CD1c-positive myeloid dendritic cell (primary cell): ENCODE results near the gene DNAJC7.

Experiments used
- DNase-seq: peaks from one replicate; pipeline ENCODE4 v3.0.0-alpha.2; 2016; ENCODE audit errors: extremely low spot score

Gene DNAJC7, protein sequence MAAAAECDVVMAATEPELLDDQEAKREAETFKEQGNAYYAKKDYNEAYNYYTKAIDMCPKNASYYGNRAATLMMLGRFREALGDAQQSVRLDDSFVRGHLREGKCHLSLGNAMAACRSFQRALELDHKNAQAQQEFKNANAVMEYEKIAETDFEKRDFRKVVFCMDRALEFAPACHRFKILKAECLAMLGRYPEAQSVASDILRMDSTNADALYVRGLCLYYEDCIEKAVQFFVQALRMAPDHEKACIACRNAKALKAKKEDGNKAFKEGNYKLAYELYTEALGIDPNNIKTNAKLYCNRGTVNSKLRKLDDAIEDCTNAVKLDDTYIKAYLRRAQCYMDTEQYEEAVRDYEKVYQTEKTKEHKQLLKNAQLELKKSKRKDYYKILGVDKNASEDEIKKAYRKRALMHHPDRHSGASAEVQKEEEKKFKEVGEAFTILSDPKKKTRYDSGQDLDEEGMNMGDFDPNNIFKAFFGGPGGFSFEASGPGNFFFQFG

DNA sequence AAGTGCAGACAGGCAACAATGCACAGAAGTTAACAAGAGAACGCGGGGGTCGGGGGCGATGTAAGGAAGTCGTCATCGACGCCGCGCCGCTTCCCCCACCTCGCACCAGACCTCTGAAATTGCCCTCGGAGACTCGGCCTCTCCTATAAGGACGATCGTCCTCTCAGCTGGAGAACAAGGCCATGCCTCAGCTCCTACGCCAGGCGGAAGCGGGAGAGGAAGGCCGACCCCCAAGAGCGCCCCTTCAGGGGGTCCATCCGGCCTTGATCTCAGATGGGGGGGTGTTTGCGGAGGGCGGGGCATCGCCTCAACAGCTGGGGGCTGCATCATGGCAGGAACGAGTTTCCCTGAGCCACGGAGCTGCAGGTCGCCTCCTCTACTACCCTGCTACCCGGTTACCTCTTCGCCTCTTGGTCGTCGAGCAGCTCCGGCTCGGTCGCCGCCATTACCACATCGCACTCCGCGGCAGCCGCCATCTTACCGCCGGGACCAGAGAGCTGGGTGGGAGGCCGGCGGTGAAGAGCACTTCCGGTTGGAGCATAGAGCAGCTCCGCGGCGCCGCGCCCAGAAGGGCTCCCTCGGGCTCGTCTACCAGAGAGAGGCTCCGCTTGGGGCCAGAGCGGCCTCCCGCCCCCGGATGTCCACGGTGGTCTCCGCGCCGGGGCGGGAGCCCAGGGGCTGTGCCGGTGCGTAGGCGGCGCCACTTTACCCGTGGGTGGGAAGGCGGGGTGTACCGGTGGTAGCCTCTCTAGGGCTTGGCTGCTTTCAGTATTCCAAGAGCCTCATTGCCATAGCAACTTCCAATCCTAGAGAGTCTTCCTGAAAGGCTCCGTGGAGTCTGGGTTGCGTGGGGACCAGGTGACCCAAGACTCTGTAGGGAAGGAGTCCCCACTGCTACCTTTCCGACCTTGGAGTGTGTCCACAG lies at the start of gene DNAJC7:
Gene DNAJC7 (minus strand): TSS at position 499 of the 925 bp plus-strand sequence. CDS start 23 bp downstream, at position 476.
- peak; percentile 92 for DNase-seq

DNA sequence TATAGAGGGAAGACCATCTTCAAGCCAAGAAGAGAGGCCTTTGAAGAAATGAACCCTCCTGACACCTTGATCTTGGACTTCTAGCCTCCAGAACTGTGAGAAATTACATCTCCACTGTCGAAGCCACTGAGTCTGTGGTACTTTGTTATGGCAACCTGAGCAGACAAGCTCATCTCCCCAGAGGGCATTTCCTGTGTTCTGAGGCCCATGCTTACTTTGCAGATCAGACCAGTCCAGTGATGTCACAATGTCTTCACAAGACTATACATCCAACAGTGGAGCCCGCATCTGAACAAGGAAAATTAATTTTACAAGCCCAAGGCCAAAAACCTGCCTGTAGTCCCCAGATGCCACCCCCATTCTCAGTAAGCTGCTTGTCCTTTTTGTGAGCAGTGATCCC lies 48.0 kb upstream of the DNAJC7 start:
- no peak for DNase-seq

DNA sequence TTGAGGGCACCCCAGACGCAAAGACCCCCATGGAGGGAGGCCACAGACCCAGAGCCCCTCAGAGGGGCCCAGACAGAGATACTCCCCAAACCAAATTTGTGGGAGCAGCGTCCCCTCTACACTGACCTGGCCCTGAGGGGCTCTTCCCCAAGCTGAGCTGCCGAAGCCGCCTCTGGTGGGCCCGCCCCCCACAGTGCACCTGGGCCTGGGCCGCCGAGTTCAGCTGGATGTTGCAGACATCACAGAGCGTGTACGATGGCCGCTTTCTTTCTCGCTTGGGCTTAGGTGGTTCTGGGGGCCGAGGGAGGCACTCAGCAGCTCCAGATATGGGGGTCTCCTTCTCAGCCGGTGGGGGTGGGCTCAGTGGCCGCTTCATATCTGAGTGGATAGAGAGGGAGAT lies 45.4 kb upstream of the DNAJC7 start:
- no peak for DNase-seq

DNA sequence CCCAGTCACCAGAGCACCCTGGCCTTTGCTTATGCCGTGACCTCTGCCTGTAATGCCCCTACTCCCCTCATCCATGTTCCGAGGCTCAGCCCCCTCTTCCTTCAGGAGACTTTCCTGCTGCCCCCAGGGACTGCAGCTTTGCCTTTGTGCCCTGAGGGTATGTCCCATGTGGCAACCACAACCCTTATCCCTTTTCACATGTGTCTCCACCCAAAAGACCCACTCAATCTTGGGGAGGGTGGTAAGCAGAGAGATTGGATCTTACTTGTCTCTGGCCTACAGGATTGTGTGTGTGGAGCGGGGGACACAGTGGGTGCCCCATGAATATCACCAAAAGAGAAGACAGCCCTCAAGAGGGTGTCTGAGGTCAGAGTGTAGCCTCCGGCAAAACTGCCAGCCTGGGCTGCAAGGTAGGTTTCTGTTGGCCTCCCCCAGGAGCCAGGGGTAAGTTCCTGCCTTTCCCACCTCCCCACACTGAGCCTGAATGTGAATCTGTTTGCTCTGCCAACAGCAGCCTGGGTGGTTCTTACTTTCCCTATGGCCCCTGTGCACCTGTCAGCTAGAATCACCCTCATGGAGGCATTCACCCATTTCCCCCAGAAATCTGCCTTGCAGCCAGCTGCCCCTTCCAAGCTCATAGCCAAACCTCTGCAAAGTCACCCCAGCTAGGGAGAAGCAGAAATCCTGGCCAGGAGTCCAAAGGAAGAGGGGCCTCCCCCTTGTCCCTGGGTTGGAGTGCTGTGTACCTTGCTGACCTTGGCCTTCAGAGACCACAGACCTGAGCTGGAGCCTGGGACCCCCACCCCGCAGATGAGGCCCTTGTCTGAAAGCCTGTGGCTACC lies 44.6 kb upstream of the DNAJC7 start:
- no peak for DNase-seq

DNA sequence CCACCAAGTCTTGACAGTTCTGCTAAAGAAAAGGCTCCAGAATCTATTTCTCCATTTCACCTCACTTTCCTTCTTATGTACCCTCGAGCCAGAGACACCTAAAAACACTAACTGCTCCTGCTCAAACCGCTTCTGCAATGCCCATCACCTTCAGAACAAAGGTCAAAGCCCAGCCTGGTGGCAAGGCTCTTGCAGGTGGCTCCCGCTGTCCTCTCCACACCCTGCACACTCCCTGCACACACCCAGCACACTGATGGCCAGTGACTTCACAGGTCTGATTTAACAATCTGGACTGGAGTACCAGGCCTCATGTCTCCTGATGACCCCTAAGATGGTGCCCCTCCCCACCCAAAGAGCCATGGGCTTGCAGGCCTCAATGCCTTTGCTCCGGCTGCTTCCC lies 43.0 kb upstream of the DNAJC7 start:
- no peak for DNase-seq

DNA sequence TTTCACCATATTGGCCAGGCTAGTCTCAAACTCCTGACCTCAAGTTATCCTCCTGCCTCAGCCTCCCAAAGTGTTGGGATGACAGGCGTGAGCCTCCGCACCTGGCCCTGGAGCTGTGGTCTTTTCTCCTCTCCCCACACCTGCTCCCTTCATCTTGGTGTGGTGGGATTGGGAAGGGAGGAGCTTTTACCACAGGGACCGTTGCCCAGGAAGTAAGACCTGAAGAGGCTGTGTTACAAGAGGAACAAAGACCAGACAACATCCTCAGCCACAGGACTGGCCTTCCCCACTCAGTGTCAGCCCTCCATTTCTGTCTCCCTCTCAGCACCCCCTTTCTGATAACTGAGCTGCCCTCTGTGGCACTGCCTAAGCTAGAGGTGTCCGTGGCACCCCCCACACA lies 42.6 kb upstream of the DNAJC7 start:
- no peak for DNase-seq

DNA sequence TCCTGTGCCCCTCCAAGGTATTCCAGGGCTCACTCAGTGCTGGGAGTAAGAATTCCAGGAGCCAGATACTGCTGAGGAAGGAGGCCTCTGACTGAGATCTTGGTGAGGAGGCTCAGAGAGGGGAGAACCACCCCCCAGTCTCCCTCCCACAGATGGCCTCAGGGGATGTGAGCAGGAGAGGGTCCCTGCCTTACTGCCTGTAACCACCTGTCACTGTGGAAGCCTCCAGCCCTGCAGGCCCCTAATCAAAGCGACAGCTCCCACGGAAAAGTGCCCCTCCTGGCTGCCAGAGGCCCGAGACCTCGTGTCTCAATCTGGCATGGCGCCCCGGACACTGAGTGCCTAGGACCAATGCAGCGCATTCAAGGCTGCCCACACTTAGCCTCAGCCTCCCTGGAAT lies 40.8 kb upstream of the DNAJC7 start:
- DNase-seq: no peak

DNA sequence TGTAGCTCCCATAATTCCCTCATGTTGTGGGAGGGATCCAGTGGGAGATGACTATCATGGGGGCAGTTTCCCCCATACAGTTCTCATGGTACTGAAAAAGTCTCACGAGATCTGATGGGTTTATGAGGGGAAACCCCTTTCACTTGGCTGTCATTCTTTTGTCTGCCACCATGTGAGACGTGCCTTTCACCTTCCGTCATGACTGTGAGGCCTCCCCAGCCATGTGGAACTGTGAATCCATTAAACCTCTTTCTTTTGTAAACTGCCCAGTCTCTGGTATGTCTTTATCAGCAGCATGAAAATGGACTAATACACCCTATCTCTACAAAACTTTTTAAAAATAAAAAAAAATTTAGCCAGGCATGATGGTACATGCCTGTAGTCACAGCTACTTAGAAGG lies 39.4 kb upstream of the DNAJC7 start:
- no peak for DNase-seq

DNA sequence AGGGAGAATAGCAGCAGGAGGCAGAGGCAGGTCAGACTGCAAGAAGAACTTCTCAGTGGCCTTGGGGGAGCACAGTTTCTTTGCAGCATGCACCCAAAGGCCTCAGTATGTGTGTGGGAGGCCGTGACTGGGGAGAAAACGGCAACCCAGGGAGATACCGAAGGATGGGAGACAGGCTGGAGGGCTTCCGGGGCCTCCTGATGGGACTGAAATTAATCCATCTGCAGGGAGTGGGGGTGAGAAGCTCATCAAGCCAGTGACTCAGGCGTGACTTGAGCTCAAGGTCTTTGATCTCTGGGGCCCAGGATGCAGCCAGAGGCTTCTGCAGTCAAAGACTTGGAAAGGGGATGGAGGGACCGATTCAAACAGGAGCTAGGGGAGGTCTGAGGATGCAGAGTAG lies 38.3 kb upstream of the DNAJC7 start:
- DNase-seq: no peak

DNA sequence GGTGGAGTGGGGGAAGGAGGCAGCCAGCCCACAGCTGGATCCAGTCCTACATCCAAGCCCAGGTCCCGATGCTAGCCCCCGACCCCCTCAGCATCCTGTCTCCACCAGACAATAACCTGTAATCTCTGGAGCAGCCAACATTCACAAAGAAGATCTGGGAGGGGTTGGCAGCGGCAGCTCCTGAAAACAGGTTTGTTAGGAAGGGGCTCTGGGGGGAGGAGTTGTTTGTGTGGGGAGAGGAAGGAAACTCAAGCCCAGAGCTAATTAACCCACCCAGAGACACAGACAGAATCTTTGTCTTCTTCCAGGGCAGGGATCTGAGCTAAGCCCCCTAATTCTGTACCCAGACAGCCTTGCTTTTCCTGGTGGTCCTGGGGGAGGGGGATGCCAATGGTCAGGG lies 37.8 kb upstream of the DNAJC7 start:
- no peak for DNase-seq

DNA sequence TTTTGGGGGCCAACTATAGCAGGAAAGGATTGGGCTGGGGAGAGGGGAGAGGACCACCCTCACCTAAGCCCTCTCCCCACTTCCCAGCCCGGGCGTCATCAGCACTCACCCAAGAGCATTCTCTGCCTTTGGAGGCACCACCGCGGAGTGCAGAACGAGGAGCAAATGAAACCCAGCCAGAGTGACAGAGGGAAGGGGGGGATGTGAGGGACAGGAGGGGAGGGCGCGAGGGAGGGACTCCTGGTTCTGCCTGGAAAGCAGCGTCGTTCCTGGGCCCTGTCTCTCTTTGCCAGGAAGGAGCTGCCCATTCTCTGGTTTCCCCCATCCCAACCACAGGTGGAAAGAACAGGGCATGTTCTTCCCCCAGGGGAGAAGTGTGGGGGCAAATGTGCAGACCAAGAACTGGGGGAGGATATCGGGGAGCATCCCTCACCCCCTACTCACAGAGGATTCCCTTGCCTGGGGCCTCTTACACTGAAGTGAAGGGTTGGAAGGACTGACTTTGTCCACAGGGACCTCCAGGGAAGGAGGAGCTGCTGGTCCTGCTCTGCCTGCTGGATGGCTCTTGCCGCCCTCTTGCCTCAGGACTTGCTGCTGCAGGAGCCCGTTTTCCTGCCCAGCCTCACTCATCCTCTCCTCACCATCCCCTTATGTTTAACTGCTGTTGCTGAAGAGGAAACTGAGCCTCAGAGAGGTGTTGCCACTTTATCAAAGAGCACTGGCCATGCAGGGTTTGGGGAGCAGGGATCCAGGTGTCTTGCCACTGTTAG lies 36.7 kb upstream of the DNAJC7 start:
- DNase-seq: no peak

DNA sequence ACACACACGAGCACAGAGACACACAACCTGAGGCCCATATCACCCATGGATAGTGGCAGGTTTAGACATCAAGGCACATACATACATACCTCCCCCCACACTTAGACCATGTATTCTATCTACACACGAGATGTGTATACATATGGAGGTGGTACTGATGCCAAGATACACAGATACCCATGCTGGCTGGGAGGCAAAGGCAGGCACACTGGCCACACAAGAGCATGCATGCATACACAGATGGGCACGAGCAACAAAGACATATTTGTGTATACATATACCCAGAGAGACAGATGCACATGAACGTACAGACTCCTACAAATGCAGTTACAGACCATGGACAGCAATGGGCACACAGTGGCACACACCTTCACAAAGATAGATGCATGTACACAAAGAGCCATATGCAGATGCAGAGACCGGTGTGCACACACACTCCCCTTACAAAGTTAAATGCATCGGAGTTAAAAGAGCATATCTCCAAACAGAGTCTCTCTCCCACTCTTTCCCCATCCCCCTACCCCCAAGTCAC lies 35.2 kb upstream of the DNAJC7 start:
- DNase-seq: no peak

DNA sequence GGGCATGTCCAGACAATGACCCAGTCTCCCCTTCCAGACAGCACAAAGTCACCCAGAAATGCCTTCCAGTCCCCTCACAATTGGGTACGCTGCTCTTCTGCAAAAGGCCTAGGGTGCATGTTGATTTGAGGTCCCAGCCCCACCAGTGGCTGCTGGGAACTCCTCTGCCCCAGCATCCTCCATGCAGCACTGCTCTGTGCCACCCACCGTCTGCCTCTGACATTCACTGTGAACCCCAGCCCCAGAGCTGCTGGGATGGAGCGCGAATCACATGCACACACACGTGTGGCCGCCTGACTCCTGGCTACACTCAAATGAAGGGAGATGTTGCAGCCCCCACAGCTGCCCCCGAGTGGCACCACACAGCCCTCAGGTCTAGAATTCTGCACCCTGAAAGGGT lies 34.4 kb upstream of the DNAJC7 start:
- no peak for DNase-seq

DNA sequence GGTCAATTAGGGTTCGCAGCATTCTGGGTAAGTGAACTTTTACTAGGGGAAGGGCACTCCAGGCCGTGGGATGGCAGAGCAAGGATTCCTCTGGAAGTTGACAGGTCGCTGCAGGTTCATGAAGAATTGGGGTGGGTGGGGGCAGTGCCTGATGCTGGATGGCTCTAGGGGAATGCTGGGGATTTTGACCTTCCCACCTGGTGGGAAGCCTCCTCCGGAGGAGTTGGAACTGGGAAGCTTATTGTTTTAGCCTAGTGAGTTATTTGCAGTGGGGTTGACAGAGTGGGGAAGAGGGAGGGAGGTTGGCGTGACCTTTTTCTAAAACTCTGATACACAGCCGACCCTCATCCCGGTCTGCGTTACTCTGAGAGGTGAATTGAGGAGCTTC lies 33.8 kb upstream of the DNAJC7 start:
- DNase-seq: no peak

DNA sequence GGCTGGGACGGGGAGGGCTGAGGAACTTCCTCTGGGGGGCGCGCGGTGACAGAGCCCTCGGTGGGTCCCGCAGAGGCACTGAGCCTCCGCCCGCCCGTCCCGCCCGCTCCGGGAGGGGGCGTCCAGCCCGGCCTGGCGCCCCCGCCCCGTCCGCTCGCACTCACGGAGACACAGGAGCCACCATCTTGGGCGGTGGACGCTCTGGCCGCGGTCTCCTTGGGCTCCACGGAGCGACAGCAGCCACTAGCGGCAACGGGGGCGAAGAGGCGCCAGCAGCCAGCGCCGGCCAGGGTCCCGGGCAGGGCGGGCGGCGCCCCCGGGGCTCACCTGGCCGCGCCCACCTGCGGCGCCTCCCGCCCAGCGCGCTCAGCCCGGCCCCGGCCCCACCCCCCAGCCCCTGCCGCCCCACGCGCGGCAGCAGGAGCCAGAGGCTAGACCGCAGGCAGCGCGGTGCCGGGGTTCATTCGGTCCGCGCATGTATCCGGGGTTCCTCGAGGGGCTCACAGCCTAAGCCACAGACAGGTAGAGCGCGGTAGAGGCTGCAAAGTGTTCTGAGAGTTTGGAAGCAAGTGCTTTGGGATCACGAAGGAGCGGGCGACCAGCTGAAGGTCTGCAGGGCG lies 33.3 kb upstream of the DNAJC7 start, which contains the start of gene C17orf113:
Gene C17orf113 (minus strand): TSS at position 209 of the 620 bp plus-strand sequence. CDS start 7,225 bp downstream, outside the sequence.
- DNase-seq: peak; percentile 52

DNA sequence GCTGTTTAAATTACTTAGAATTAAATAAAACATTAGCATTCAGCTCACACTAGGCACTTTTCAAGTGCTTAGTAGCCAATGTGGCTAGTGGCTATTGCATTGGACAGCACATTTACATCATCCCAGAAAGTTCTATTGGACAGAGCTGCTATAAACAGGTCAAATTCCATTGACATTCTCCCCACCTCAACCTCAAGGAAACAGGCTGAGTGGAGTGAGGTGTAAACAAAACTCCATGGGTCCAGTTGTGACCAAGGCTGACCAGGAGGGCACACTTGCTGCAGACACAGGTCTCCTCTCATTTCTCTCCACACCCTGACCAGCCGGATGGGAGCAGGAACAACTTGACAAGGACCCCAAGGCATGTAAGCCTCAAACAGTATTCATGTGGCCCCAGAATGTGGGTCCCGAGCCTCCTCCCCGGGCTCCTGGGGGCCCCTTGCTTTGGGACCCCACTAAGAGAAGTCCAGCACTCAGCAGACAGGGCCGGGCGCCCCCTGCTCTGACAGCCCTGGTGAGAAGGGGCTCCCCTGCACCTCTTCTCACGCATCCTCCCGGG lies 32.7 kb upstream of the DNAJC7 start:
- DNase-seq: no peak

DNA sequence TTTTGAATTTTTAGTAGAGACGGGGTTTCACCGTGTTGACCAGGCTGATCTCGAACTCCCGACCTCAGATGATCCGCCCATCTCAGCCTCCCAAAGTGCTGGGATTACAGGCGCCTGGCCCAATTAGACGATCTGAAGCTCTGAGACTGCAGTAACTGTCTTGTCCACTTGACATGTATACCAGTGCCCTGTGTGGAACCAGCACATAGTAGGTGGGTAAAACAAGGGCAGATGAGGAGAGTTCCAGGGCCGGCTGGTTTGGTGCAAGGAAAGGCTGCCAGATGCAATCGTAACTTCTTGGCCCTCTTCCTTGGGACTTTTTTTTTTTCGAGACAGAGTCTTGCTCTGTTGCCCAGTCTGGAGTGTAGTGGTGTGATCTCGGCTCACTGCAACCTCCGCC lies 30.1 kb upstream of the DNAJC7 start:
- DNase-seq: no peak

DNA sequence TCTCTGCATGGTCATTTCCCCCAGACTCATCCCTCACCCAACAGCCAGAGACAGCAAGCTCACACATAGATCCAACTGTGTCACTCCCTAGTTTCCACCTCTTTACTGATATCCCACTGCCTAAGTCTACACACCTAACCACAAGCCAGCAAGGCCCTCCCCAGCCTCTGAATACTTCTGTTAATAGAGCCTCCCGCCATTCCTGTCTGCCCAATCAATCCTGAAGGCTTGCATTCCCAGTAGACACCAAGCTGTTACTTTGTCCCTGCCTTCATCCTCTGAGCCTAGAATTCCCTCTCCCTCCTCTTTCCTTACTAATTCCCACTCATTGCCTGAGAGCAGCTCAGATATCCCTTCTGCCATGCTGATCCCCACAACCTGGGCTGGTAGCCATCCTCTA lies 28.5 kb upstream of the DNAJC7 start:
- no peak for DNase-seq

DNA sequence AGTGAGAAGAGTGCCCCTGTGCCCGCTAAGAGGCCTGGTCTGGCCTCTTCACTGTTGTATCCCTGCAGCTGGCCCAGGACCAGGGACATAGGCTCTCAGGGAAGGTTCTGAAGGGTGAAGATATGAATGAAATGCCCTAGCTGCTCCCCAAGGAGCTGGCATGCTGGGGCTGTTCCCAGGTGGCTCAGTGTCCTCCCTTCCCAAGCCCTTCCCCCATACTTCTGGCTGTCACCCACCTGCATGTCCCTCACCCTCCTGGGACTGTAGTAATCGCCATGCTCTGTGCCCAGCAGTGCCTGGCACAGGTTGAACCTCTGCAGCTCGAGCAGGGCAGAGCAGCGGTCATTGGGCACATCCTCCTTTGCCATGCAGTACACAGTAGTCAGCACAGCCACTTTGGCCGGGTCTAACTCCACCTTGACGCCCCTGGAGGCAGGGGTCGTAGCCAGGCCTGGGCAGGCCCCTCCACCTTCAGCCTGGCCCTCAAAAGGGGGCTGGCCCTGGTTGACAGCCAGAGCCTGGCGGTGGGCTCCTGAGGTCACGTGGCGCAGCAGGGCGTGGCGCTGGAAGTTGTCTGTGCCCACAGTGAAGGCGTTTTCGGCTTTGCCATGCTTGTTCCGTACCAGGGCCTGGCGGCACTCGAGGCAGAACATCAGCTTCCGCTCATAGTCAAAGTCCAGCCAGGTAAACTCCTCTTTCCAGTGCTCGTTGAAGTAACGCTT lies 25.5 kb upstream of the DNAJC7 start:
- DNase-seq: no peak
